Ovary (tissue), 9 donors: Measurements from ENCODE around the gene IRF2BP2. TPM values are rescaled to one million over a fixed set of nuclear protein-coding genes. Genes with fewer than 3 reads are reported as not detected.
A peak's percentile ranks its signal among the peaks of the same experiment; 100 is the strongest.

Experiments
- DNase-seq, 5 donors: peaks; one replicate each; pipeline ENCODE4 v3.0.0-alpha.2; 2019 to 2020
- H3K27ac ChIP-seq, 2 donors: fragments of 200-600 bp; one replicate each; pipeline versions ENCODE4 v1.5.1 to v1.8.0; 2019 to 2022
- H3K27me3 ChIP-seq: fragments of 200-600 bp; one replicate; pipeline ENCODE4 v1.8.0; 2022
- H3K36me3 ChIP-seq: fragments of 200-600 bp; sonication (generic); one replicate; pipeline ENCODE4 v1.5.1; 2019
- H3K4me1 ChIP-seq: one replicate; pipeline ENCODE4 v1.8.1; 2013; ENCODE audit warnings: mild to moderate bottlenecking, moderate library complexity; ENCODE audit not compliant: insufficient read depth
- H3K4me3 ChIP-seq: fragments of 200-600 bp; sonication (generic); one replicate; pipeline ENCODE4 v1.5.1; 2017
- H3K9me3 ChIP-seq, 2 donors: fragments of 200-600 bp in 1 of 2; sonication (generic) in 1 of 2; one replicate each; pipeline versions ENCODE4 v1.5.1 to v1.8.1; 2013 to 2019; ENCODE audit warnings: mild to moderate bottlenecking in 1 of 2, moderate library complexity in 1 of 2
- CTCF ChIP-seq, 3 donors: fragments of 450-650 bp in 2 of 3; fragments of 200-600 bp in 1 of 3; IDR thresholded peaks; one replicate each; pipeline versions ENCODE4 v1.5.1 to v1.8.0; 2016 to 2022; ENCODE audit warnings: antibody characterized with exemption in 3 of 3, mild to moderate bottlenecking in 1 of 3
- EP300 ChIP-seq: sonication (generic); formaldehyde crosslinking; IDR thresholded peaks from one replicate; pipeline ENCODE4 v1.6.1; 2017; ENCODE audit warnings: antibody characterized with exemption
- POLR2A ChIP-seq: fragments of 450-650 bp; IDR thresholded peaks from one replicate; pipeline ENCODE4 v1.6.1; 2017; ENCODE audit warnings: antibody characterized with exemption, mild to moderate bottlenecking, moderate library complexity
- WGBS, 3 donors: extraction: QIAGEN DNeasy Blood & Tissue Kit in 1 of 3; methylation state at CpG; one replicate each; pipeline versions ENCODE4 v1.1.5 to v1.1.7; 2013 to 2017; 5-methylcytosine and 5-hydroxymethylcytosine counted together
- intact Hi-C, 4 donors: fragments of 100-400 bp; cut with DNase I; formaldehyde crosslinking; loops; one replicate each; pipeline versions ENCODE4 v1.11.0 to v1.15.1; 2022 to 2023
- polyA plus RNA-seq, 2 donors: library from polyadenylated mRNA; stranded (reverse); fragments of 200-250 nt in 1 of 2; fragments of 350-450 nt in 1 of 2; fragmentation: Illumina TruSeq in 1 of 2; extraction: RNeasy Lipid Tissue Mini Kit (QIAGEN cat#74804) in 1 of 2; gene quantifications; one replicate each; pipeline ENCODE4 v1.2.3, GENCODE V29; 2013 to 2014
- total RNA-seq, 7 donors: library from RNA; depleted of rRNA in 2 of 7; stranded (reverse); fragments of >200 nt in 2 of 7; fragmentation: NEBNext Ultra II Directional in 3 of 7; extraction: Animal tissue kit (Norgen Biotek cat#: 25700) in 3 of 7; gene quantifications; one replicate each; pipeline versions ENCODE4 v1.1.0 to v1.2.4, GENCODE V29; 2016 to 2023
- donor health status: DM: no; HTN: no; CAD: no; lungs with moderate emphysema.
- donor health status: DM: no; HTN: no; CAD: no.
- donor health status: Bipolar disorder and iron deficiency.
- donor health status: DM: yes; HTN: yes; CAD: no.
- donor health status: DM: no; HTN: no; CAD: no.
- donor health status: DM: yes; HTN: yes; CAD: no.

Gene IRF2BP2
- total and polyA plus RNA-seq, 9 donors: 66.9 to 180 (median 110) TPM

GRCh38 chr1:234604495-234605398 lies 5.2 kb downstream of the IRF2BP2 start:
- TF ChIP-seq EP300 (no peak), POLR2A (no peak)
- no peak for DNase-seq
- Histone ChIP-seq H3K4me3 (peak overlapping the region; percentile 78), H3K27ac (peak overlapping the region; percentile 29 to 94), H3K4me1 (peaks cover 8% of the 10 kb centered on the region), H3K36me3 (no peaks in the 10 kb centered on the region), H3K27me3 (no peaks in the 10 kb centered on the region), H3K9me3 (no peaks in the 10 kb centered on the region)
- intact Hi-C loops: loop anchor here (5.0 to 10.0 kb wide), 5 partner anchors 60 to 478 kb away; no protein-coding TSS in a partner anchor
- 0 to 1% (median 0%) methylated on average over 6 of the region's 6 CpGs for WGBS, 3 donors

- WGBS, 3 donors: 3 to 12% (median 8%) methylated on average over 6 of the region's 6 CpGs
Observed at GRCh38 chr1:234603221-234604204, 6.5 kb downstream of the IRF2BP2 start.

GRCh38 chr1:234602334-234603220 lies 7.4 kb downstream of the IRF2BP2 start:
- intact Hi-C loops: loop anchor here in 2 of 4 donors (5.0 to 10.0 kb wide), 4 partner anchors 58 to 362 kb away; no protein-coding TSS in a partner anchor
- no peaks in the 10 kb centered on the region for H3K27me3 ChIP-seq
- H3K4me1 ChIP-seq: peaks cover 8% of the 10 kb centered on the region

More at GRCh38 chr1:234603221-234604204, 6.5 kb downstream of the IRF2BP2 start:
- intact Hi-C loops: loop anchor here in 2 of 4 donors (5.0 to 10.0 kb wide), 4 partner anchors 59 to 361 kb away; no protein-coding TSS in a partner anchor
- Histone ChIP-seq H3K4me1 (peaks cover 8% of the 10 kb centered on the region), H3K4me3 (peak overlapping the region; percentile 78), H3K27me3 (no peaks in the 10 kb centered on the region), H3K27ac (peak overlapping the region; percentile 38 to 94), H3K36me3 (no peaks in the 10 kb centered on the region), H3K9me3 (no peaks in the 10 kb centered on the region)
- TF ChIP-seq CTCF (IDR thresholded peaks at IDR 0.05): no peak
- TF ChIP-seq EP300: no peak
- no peak for TF ChIP-seq POLR2A
- DNase-seq: no peak

More at GRCh38 chr1:234602334-234603220, 7.4 kb downstream of the IRF2BP2 start:
- H3K36me3 ChIP-seq: no peaks in the 10 kb centered on the region
- DNase-seq: peak in 1 of 5 donors; percentile 48
- H3K4me3 ChIP-seq: no peak overlapping the region
- WGBS, 3 donors: 33 to 34% (median 33%) methylated on average over 7 of the region's 7 CpGs
- H3K9me3 ChIP-seq: no peaks in the 10 kb centered on the region
- H3K27ac ChIP-seq: peak overlapping the region in 1 of 2 donors; percentile 94
- TF ChIP-seq POLR2A: peak; percentile 11
- TF ChIP-seq CTCF (IDR thresholded peaks at IDR 0.05): no peak
